Measurements from ENCODE around the gene EGFLAM. TPM values are rescaled to one million over a fixed set of nuclear protein-coding genes. Genes with fewer than 3 reads are reported as not detected.

EGFLAM gene
- total RNA-seq: 4.3 TPM

DNA sequence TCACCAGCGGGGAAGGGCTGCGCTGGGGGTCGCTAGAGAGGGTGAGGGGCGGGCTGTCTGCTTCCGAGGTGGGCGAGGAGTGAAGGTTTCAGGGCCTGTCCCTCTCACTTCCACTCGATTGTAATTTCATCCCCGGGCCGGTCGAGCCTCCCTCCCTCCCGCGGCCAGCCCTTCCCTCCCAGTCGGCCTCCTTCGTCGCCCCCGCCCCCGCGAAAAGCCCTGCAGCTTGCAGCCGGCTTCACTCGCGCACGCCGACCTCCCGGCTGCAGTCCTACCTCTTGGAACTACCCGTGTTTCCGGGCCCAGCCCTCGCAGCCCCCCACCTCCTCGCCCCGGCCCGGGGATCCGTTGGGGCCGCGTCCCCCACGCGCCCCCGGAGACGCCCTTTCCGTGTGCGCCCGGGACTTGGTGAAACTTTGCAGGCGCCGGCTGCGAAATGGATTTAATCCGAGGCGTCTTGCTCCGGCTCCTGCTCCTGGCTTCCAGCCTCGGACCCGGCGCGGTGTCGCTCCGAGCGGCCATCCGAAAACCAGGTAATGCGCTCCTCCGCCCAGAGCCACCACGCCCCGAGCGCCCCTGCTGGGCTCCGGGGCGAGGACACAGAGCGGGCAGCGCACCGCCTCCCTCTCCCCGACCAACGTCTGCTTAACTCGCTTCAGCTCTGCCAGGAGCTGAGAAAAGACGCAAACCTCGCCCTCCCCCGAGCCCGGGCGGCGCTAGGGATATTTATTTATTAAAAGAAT is at the start of gene EGFLAM:
EGFLAM (plus strand) TSS at position 241 of the 743 bp plus-strand sequence; CDS start at position 437, 196 bp downstream.
- no peak for DNase-seq (ENCODE audit: low spot score)

DNA sequence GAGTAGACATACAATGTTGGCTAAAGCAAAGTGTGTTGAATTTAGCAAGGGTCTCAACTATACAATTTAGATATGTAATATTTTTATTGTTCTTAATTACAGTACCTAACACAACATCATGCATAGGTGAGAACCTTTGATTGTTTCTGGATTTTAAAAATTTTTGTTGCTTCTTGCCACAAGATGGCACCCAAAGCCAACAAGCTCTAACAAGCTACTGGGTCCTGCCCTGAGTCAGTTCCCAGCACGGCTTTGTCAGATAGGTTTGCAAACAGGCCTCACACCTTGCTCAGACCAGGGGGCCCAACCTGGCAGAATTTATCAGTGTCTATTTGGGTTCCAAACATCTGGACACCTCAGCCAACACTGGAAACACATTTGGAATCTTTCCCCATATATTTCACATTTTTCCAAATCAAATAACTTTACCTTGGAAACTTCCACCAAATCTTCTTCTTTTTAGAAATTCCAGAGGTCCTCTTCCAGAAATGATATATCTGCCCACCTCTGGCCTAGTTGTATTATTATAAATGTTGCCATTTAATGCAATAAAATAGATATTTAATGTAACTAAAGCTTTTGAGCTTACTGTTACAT is 49.5 kb upstream of the EGFLAM start:
- peak; percentile 15 for DNase-seq (ENCODE audit: low spot score)

DNA sequence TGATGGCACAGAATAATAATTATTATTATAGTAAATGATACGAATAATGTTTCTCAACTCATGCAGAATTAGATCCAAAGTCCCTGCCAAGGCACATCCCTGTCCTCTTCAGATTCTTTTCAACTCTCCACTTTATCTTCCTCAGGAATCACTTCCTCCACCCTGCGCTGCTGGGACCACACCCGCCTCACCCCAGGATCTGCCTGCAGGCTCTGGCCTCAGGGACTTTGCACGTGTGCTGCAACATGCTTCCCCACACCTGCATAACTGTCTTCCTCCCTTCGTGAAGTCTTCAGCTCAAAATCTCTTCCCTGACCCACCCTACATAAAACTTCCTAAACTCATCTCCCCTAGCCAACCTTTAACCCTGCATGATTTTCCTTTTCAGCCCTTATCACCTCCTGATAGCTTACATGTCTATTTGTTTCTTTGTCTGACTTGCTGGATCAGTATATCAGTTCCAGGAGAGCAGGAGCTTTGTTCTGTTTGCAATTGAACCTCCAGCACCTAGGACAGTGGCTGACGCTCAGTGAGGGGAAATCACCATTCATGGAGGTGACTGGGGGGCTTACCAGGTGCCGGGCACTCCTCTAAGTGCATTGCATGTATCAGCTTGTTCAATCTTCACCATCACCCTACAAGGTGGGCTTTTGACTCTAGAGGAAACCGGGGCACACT is 47.5 kb upstream of the EGFLAM start:
- no peak for DNase-seq (ENCODE audit: low spot score)

DNA sequence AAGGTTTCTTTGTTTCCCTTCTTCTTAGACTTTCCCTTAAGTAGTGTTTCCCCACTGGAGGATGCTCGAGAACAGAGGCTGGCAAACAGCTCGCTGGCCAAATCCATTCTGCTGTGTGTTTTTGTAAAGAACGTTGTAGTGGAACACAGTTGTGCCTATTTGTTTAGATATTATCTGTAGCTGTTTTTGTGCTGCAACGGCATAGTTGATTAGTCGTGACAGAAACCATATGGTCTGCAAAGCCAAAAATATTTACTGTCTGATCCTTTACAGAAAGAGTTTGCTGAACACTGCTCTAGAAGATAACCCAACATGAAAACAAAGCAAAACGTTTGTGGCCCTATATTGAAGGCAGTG is 47.0 kb upstream of the EGFLAM start:
- DNase-seq (ENCODE audit: low spot score): no peak

- DNase-seq (ENCODE audit: low spot score): no peak
These were observed 46.1 kb upstream of the EGFLAM start for GRCh38 chr5:38212307-38212706.

DNA sequence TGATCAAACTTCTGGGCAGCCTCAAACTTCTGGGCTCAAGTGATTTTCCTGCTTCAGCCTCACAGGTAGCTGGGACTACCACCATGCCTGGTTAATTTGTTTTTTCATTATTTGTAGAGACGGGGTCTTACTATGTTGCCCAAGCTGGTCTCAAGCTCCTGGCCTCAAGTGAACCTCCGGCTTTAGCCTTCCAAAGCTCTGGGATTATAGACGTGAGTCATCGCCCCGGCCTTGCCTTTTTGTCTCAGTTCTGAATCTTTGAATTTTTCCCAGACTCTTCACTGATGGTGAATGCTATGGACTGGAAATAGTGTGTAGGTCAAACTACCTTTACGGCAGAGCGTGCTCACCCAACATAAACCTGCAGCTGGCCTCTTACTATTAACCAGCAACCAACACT is 32.3 kb upstream of the EGFLAM start:
- DNase-seq (ENCODE audit: low spot score): no peak

DNA sequence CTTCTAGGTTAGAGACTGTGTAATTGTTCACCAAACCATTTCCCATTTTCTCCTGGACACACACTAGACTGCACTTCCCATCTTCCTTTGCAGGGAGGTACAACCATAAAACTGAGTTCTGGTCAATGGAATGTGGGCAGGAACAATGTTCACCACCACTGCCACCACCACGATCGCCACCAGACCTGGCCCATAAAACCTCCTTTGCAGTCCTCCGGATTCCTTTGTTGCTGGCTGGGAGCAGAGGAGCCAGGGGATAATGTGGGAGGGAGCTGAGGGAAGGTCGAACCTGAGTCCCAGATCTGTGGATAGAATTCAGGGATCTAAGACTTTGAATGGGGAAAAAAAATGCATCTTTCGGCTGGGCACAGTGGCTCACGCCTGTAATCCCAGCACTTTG is 29.4 kb upstream of the EGFLAM start:
- no peak for DNase-seq (ENCODE audit: low spot score)

- no peak for DNase-seq (ENCODE audit: low spot score)
These were observed 23.6 kb upstream of the EGFLAM start for GRCh38 chr5:38234737-38235136.

- no peak for DNase-seq (ENCODE audit: low spot score)
These were observed 20.7 kb upstream of the EGFLAM start for GRCh38 chr5:38237681-38238080.

DNA sequence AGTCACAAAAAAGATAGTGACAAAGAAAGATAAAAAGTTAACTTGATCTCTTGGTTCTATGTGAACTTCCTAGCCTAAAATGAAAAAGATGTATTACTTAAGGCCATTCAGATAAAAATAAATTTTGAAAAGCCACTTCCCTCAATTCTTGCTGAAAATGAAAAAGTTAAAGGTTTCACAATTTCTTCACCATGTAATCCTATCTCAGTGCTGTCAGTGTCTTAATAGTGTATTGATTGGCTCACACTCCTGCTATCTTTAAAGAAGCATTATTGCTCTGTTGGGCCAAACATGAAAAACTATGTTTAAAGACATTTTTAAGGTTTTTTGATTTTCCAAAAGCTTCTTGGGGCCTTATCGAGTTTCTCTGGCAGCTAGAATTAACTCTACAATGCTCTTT is 18.1 kb upstream of the EGFLAM start:
- DNase-seq (ENCODE audit: low spot score): no peak

DNA sequence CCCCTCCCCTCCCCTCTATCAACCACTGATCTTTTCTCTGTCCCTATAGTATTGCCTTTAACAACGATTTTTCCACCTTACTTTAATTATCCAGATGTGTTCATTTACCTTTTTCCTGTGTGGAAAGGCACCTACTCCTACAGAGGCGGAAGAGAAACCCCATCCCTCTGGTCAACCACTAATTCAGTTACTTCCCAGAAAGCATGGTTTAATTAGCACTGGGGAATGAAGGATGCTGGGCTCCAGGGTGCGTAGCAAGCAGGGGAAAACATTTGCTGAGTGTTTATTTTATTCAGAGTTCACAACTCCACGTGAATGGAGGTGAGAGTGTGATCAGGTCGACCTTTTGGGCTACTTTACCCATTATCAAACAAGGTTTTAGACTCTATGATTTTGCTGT is 16.7 kb upstream of the EGFLAM start:
- no peak for DNase-seq (ENCODE audit: low spot score)

DNA sequence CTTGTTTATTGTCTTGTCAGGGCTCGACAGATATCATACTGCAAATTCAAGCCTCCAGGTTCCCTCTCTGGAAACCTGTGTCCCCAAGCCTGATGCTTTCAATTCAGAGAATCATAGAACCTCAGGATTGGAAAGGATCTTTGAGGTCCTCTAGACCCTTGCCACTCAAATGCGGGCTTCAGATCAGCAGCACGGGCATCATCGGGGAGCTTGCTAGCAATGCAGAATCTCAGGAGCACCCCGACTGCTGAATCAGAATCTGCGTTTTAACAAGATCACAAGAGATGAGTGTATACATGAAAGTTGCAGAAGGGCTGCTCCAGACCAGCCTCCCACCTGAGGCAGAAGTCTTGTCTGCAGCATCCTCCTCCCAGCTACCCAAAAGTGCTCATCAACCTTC is 13.1 kb upstream of the EGFLAM start:
- DNase-seq (ENCODE audit: low spot score): no peak

DNA sequence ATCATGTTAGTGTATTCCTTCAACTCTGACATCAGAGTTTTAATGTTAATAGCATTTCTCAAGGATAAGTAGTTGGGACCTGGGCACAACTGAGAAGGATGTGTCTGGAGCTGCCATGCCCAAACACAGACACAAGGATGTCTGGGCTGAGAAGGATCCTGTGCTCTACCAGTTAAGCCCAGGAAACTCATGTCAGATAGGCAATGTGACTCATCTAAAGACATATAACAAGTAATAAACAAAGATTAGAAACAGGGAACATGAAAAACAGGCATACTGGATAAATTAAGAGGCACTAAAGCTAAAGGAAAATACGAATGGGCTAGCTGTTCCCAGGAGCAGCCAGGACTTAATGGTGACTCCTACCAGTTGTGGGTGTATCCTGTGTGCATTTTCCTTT is 9.1 kb upstream of the EGFLAM start:
- no peak for DNase-seq (ENCODE audit: low spot score)

GRCh38 chr5:38249812-38250211 is 8.5 kb upstream of the EGFLAM start:
- no peak for DNase-seq (ENCODE audit: low spot score)

DNA sequence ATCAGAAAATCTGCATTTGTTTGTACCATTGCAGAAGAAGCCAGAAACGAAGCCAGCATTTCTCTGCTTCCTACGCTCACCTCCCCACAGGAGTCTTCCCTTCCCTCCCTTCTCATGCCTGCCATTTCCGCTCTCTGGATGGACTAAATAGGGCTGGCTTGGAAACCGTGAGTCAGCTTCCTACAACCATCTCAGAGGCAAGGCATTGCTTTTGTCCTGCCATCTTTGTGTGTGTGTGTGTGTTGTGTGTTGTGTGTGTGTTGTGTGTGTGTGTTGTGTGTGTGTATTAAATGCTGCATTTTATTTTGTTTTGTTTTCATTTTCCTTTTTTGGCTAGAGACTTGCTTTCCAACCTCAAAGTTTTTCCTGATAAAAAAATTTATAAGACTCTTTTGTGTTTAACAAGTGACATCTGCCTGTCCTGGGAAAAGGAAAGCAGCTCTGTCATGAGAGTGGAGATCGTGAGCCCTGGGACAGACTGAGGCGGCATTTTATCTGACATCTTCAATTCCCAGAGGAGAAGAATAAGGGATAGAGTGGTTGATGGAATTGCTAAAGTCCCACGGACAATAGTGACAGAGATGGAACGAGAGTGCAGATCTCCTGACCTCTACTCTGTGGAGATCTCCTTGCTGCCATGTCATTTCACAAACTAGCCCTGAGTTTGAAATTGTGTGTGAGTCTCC is 7.5 kb upstream of the EGFLAM start:
- DNase-seq (ENCODE audit: low spot score): no peak

- DNase-seq (ENCODE audit: low spot score): no peak
These were observed 4.6 kb upstream of the EGFLAM start for GRCh38 chr5:38253759-38254158.

- DNase-seq (ENCODE audit: low spot score): no peak
These were observed 884 bp upstream of the EGFLAM start for GRCh38 chr5:38257308-38258041.

DNA sequence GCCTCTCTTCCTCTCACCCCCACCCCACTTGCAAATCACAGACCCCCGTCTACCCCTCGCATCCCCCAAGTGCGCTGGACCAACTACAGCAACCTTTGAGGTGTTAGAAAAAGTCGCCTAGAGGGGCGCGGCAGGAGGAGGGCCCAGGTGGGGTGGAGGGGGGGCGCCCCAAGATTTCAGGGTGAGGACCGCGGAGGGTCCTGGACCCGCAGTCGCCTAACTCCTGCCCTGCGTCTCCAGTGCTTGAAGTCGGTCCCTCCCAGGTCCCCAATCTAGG is 379 bp upstream of the EGFLAM start:
- DNase-seq (ENCODE audit: low spot score): no peak

- DNase-seq (ENCODE audit: low spot score): no peak
These were observed 876 bp downstream of the EGFLAM start for GRCh38 chr5:38259062-38259808.

- DNase-seq (ENCODE audit: low spot score): no peak
These were observed 1.4 kb downstream of the EGFLAM start for GRCh38 chr5:38259809-38260160.

GRCh38 chr5:38263983-38264382 is 5.6 kb downstream of the EGFLAM start:
- no peak for DNase-seq (ENCODE audit: low spot score)
